CD4-positive, alpha-beta T cell treated with Interleukin-6 at 100 ng/mL for 8 hours (primary cell): ENCODE results near the gene FAM161B.
"Not testable (repeated sequence)": the region's sequence is repeated elsewhere in the genome, so short reads cannot be mapped to it uniquely, and the experiment has no call there.

Experiments
- DNase-seq: peaks from one replicate; pipeline ENCODE4 v3.0.0-alpha.2; 2020; ENCODE audit warnings: mixed read lengths, low spot score

FAM161B gene, protein sequence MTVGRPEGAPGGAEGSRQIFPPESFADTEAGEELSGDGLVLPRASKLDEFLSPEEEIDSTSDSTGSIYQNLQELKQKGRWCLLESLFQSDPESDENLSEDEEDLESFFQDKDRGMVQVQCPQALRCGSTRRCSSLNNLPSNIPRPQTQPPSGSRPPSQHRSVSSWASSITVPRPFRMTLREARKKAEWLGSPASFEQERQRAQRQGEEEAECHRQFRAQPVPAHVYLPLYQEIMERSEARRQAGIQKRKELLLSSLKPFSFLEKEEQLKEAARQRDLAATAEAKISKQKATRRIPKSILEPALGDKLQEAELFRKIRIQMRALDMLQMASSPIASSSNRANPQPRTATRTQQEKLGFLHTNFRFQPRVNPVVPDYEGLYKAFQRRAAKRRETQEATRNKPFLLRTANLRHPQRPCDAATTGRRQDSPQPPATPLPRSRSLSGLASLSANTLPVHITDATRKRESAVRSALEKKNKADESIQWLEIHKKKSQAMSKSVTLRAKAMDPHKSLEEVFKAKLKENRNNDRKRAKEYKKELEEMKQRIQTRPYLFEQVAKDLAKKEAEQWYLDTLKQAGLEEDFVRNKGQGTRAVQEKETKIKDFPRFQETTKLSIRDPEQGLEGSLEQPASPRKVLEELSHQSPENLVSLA

DNA sequence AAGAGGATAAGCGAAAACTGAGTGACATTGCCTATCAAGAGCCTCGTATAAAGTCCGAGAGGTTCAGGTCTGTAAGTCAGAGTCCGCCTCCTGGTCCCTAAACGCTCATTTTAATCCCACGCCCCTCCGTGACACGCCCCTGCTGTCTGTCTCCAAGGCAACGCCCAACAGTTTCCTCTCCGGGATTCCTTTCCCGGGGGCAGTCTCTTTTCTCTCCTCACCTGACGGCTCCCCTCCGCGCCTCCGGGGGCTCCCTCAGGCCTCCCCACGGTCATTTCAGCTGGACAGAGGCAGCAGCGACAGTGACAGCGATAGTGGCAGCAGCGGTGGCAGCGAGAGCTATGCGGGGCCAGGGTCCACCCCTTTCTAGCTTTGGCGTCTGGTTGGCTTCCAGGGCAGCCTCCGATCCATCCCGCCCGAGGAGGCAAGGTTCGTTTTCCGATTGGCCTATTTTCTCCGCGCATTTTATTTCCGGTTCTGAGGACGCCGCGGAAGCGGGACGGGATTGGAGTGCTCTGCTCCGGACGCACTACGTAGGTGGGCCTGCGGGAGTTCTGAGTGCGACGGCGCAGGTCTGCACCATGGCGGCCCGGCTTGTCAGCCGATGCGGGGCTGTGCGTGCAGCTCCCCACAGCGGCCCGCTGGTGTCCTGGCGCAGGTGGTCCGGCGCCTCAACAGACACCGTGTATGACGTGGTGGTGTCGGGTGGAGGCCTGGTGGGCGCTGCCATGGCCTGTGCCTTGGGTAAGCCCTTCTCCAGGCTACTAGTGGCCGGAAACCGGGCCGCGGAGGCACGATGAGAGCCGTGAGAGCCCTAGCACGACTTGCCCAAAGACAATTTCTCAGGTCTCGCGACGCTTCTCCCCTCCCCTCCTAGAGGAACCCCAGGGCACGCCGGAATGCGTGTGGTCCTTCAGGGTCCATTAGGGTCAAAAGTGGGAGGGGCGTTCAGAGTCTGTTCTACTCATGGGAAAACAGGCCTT, at the start of gene FAM161B, which contains the start of gene COQ6:
Gene FAM161B, minus strand, starts transcription at position 343 of the 983 bp plus-strand sequence. Its CDS starts 68 bp downstream, at position 275.
Gene COQ6, plus strand, starts transcription at position 551 of the 983 bp plus-strand sequence. Its CDS starts 31 bp downstream, at position 582.
- DNase-seq: peak; percentile 91

DNA sequence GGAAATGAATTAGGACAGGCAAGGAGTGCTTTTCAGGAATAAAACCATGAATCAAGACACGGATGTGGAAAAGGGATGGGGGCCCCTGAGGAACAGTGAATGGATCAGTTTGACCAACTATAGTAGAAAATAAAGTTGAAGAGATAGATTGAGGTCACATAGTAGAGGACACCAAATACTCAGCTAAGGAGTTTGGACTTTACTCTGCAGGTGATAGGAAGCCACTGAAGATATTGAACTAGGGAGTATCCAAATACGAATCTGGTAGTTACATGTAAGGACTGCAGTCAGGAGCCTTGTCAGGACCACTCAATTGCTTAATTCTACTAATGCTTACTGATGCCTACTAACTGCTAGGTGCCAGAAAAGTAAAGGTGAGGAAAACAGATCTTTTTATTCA, 48.8 kb upstream of the FAM161B start:
- DNase-seq: no peak

GRCh38 chr14:73997944-73998447, 48.1 kb upstream of the FAM161B start:
- no peak for DNase-seq

GRCh38 chr14:73997108-73997943, 47.4 kb upstream of the FAM161B start:
- DNase-seq: no peak

GRCh38 chr14:73996731-73997107, 46.8 kb upstream of the FAM161B start:
- no peak for DNase-seq

- no peak for DNase-seq
Observed at GRCh38 chr14:73995977-73996378, 46.1 kb upstream of the FAM161B start.

DNA sequence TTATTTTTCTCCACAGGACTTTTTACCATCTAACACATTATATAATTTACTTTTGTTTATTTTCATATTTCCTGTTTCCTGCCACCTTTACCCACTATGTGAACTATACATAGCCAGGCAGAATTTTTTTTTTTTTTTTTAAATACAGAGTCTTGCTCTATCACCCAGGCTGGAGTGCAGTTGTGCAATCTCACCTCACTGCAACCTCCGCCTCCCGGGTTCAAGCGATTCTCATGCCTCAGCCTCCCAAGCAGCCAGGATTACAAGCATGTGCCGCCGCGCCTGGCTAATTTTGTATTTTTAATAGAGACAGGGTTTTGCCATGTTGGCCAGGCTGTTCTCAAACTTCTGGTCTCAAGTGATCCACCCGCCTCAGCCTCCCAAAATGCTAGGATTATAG, 45.0 kb upstream of the FAM161B start:
- DNase-seq: not testable (repeated sequence)

DNA sequence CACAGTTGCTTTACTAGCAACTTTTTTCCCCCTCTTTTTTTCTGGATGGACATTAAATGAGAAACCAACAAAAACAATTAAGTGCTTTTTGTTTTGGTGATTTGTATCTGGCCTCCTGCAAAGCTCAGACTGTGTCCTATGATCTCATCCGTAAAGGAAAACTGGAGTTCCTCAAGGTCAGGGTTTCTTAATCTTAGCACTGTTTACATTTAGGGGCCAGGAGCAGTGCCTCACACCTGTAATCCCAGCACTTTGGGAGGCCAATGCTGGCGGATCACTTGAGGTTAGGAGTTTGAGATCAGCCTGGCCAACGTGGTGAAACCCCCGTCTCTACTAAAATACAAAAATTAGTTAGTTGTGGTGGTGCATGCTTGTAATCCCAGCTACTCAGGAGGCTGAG, 41.2 kb upstream of the FAM161B start:
- no peak for DNase-seq

DNA sequence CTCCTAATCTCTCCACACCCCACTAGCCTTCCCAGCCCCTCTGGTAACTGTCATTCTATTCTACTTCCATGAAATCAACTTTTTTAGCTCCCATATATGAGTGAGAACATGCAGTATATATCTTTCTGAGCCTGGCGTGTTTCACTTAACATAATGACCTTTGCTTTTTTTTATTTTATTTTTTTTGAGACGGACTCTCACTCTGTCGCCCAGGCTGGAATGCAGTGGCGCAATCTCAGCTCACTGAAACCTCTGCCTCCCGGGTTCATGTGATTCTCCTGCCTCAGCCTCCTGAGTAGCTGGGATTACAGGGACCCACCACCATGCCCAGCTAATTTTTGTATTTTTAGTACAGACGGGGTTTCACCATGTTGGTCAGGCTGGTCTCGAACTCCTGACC, 38.8 kb upstream of the FAM161B start:
- DNase-seq: not testable (repeated sequence)

DNA sequence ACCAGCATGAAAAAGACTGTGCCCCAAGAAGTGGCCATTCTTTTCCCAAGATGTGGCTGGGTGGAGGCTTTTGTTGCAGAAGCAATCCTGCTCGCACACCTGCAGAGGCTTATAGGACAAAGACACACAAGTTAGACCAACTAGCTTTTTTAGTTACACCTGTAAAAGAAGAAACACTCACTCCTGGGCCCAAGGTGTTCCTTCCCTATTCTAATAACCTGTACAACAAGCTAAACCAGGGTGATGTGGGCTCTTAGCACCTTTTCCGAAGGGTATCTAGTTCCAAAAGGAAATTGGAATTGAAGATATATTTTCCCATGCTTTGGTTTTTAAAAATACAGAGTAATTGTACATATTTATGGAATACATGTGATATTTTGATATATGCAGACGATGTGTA, 38.2 kb upstream of the FAM161B start:
- DNase-seq: no peak

GRCh38 chr14:73977896-73978295, 28.0 kb upstream of the FAM161B start:
- DNase-seq: no peak

- no peak for DNase-seq
Observed at GRCh38 chr14:73976125-73976524, 26.2 kb upstream of the FAM161B start.

DNA sequence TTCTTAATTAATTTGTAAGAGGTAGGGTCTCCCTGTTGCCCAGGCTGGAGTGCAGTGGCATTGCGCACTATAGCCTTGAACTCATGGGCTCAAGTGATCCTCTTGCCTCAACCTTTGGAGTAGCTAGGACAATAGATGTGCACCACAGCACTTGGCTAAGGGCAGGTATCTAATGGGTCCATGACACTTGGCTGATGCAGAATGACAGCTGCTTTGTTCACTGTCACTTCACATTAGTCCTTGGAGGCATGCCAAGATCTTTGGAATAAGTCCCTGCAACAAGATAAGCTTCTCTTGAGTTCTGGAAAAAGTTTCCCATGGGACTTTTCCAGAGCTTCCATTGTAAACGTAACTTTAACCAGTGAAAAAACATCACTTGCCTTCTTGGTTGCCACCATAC, 23.6 kb upstream of the FAM161B start:
- no peak for DNase-seq

DNA sequence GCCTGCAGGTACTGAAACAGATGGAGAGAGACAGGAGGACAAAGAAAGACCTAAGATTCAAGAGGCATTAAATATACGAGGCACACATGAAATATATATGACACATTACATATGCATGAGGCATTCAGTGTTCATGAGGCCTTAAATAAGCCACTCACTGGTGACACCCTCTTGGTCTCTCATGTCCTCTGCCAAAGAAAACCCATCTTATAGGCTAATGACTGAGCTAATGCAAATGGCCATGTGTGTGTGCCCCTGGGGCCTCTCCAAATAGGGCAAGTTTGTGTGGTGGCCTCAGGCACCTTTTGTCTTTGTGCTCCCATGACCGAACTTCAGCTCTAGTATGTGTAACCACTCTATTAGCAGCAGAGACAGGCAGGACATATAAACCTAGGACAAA, 19.0 kb upstream of the FAM161B start:
- DNase-seq: no peak

GRCh38 chr14:73965216-73965615, 15.3 kb upstream of the FAM161B start:
- DNase-seq: no peak

- no peak for DNase-seq
Observed at GRCh38 chr14:73961192-73961591, 11.3 kb upstream of the FAM161B start.

GRCh38 chr14:73958591-73958990, 8.7 kb upstream of the FAM161B start:
- DNase-seq: no peak

GRCh38 chr14:73955674-73956073, 5.8 kb upstream of the FAM161B start:
- DNase-seq: no peak

DNA sequence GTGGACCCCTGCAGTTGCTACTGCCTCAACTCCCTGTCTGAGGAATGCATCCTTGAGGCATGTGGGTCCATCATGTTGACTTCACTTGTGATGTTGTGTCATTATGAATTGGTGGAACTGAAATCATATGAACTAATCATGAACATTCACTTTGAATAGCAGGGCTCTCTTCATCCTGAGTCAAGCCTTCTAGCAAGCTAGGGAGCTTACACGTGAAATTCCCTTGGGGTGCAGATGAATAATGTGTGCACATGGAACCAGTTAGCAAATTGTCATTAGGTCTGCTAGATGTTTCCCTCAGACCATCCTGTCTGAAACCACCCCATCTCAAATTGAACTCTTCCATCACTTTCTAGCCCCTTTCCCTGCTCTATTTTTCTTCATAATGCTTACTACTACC, 3.8 kb upstream of the FAM161B start:
- no peak for DNase-seq

- no peak for DNase-seq
Observed at GRCh38 chr14:73945159-73945670, 4.7 kb downstream of the FAM161B start.
